HCT116 (cell line): ENCODE results near the gene MIF.

Experiments used
- CEBPB ChIP-seq: IDR thresholded peaks from 2 replicates; pipeline ENCODE4 v1.6.1; 2012; ENCODE audit warnings: low read depth
- TF ChIP-seq, protein P1 (sequence below), 3 experiments: fragments of 200-600 bp in 1 of 3; sonication (generic) in 1 of 3; IDR thresholded peaks in 2 of 3; conservative IDR thresholded peaks in 1 of 3; 2 replicates each; pipeline ENCODE4 v1.5.1; 2012 to 2017; ENCODE audit warnings: low read depth in 2 of 3, low read length in 2 of 3, antibody characterized with exemption in 1 of 3, borderline replicate concordance in 1 of 3, control low read depth in 1 of 3, mild to moderate bottlenecking in 1 of 3, mixed read lengths in 1 of 3, mixed run types in 1 of 3, moderate library complexity in 1 of 3; ENCODE audit not compliant: insufficient read depth in 1 of 3

DNA sequence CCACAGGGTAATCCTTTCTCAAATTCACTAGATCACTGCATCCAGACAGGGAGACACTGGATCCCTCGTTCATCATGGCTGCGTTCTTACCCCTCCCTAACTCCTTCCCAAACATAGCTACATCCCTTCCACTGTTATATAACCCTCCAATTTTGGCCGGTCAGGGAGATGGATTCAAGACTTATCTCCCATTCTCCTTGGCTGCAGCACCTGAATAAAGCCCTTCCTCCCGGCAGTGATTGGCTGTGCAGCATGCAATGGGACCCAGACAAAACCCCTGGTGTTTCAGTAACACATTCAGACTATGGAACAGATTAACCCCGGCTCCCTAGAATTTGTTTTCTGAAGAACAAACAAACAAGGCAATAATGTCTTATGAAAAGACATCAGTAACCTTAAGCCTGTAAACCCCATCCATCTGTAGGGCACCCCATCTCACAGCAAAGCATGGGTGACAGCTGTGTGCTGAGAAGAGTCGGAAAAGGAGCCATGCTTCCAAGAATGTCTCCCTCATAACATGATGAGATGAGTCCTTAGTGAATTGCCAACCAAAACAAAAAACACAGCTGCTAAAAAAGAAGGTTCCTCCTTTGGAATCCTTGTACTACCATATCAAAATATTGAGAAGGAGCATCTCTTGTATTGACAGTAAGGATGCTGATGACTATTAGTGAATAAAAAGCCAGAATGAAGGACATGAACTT, 5.0 kb downstream of the MIF start:
- TF ChIP-seq CEBPB = no peak
- TF ChIP-seq, protein P1, sequence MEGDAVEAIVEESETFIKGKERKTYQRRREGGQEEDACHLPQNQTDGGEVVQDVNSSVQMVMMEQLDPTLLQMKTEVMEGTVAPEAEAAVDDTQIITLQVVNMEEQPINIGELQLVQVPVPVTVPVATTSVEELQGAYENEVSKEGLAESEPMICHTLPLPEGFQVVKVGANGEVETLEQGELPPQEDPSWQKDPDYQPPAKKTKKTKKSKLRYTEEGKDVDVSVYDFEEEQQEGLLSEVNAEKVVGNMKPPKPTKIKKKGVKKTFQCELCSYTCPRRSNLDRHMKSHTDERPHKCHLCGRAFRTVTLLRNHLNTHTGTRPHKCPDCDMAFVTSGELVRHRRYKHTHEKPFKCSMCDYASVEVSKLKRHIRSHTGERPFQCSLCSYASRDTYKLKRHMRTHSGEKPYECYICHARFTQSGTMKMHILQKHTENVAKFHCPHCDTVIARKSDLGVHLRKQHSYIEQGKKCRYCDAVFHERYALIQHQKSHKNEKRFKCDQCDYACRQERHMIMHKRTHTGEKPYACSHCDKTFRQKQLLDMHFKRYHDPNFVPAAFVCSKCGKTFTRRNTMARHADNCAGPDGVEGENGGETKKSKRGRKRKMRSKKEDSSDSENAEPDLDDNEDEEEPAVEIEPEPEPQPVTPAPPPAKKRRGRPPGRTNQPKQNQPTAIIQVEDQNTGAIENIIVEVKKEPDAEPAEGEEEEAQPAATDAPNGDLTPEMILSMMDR (IDR thresholded peaks at IDR 0.05 in 2 of 3, conservative IDR thresholded peaks at IDR 0.05 in 1 of 3; ENCODE audit: borderline replicate concordance in 1 of 3, insufficient read depth in 1 of 3, low read depth in 2 of 3, low read length in 2 of 3) = no peak
